SH-SY5Y (cell line): ENCODE measurements around the gene NCOA3.

Experiments used
- GATA2 ChIP-seq: IDR thresholded peaks from 2 replicates; pipeline ENCODE4 v1.6.1; 2011; ENCODE audit warnings: mild to moderate bottlenecking, low read depth, low read length
- GATA3 ChIP-seq: IDR thresholded peaks from 2 replicates; pipeline ENCODE4 v1.6.1; 2011; ENCODE audit warnings: low read depth, mild to moderate bottlenecking, low read length, moderate library complexity

NCOA3 gene

GRCh38 chr20:47667086-47667485 is 165.4 kb downstream of the NCOA3 start:
- TF ChIP-seq GATA2 (no peak), GATA3 (no peak)

GRCh38 chr20:47667531-47668312 is 166.0 kb downstream of the NCOA3 start:
- no peak for TF ChIP-seq GATA3

GRCh38 chr20:47668313-47669151 is 166.8 kb downstream of the NCOA3 start:
- TF ChIP-seq GATA3 (no peak), GATA2 (no peak)

GRCh38 chr20:47669152-47669425 is 167.4 kb downstream of the NCOA3 start:
- TF ChIP-seq GATA3: no peak
- TF ChIP-seq GATA2: no peak

GRCh38 chr20:47669489-47669888 is 167.8 kb downstream of the NCOA3 start:
- TF ChIP-seq GATA3 (no peak), GATA2 (no peak)

- TF ChIP-seq GATA2 (no peak), GATA3 (no peak)
These were observed 168.5 kb downstream of the NCOA3 start for GRCh38 chr20:47669927-47670890.

GRCh38 chr20:47670913-47671312 is 169.2 kb downstream of the NCOA3 start:
- TF ChIP-seq GATA3 (no peak), GATA2 (no peak)

- TF ChIP-seq GATA3: no peak
- TF ChIP-seq GATA2: no peak
These were observed 170.5 kb downstream of the NCOA3 start for GRCh38 chr20:47672166-47672565.

- TF ChIP-seq GATA2 (no peak), GATA3 (no peak)
These were observed 171.4 kb downstream of the NCOA3 start for GRCh38 chr20:47672886-47673670.

- TF ChIP-seq GATA3 (no peak), GATA2 (no peak)
These were observed 171.9 kb downstream of the NCOA3 start for GRCh38 chr20:47673671-47673955.

GRCh38 chr20:47674145-47674544 is 172.5 kb downstream of the NCOA3 start:
- TF ChIP-seq GATA3: no peak
- no peak for TF ChIP-seq GATA2

GRCh38 chr20:47674686-47675085 is 173.0 kb downstream of the NCOA3 start:
- TF ChIP-seq GATA2 (no peak), GATA3 (no peak)
